OCI-LY7 (cell line): Measurements from ENCODE around the gene SF3B6. TPM values are rescaled to one million over a fixed set of nuclear protein-coding genes. Genes with fewer than 3 reads are reported as not detected.

Experiments
- BruUV-seq: library from RNA; stranded (reverse); fragments of 400-500 nt; replicated peaks from 2 replicates; lab custom pipeline; 2021; lab: Mats Ljungman, UMichigan
- CTCF ChIA-PET: fragments of 300-600 bp; sonication (Branson Sonifier 250); formaldehyde crosslinking; loops from one replicate; lab custom pipeline; 2022; ENCODE audit warnings: antibody characterized with exemption; ENCODE audit not compliant: unreplicated experiment; lab: Charles Lee
- POLR2A ChIA-PET: fragments of 300-600 bp; sonication (Branson Sonifier 250); formaldehyde crosslinking; loops from one replicate; lab custom pipeline; 2022; ENCODE audit warnings: antibody characterized with exemption; lab: Charles Lee
- DNase-seq: peaks from one replicate; pipeline ENCODE4 v3.0.0-alpha.2; 2015; ENCODE audit warnings: low spot score
- H2AFZ ChIP-seq: fragments of 200-600 bp; sonication (generic), shearing (Covaris generic); 2 replicates; pipeline ENCODE4 v1.6.1; 2014; ENCODE audit warnings: mild to moderate bottlenecking, antibody characterized with exemption, low read length, moderate library complexity
- H3K27ac ChIP-seq: fragments of 200-600 bp; sonication (generic); 2 replicates; pipeline ENCODE4 v1.5.1; 2014; ENCODE audit warnings: mixed run types, low read depth, mild to moderate bottlenecking, moderate library complexity, low read length, inconsistent platforms; ENCODE audit not compliant: poor library complexity, severe bottlenecking
- H3K36me3 ChIP-seq: fragments of 200-600 bp; sonication (generic); 2 replicates; pipeline ENCODE4 v1.6.1; 2014; ENCODE audit warnings: mild to moderate bottlenecking, antibody characterized with exemption, low read length, moderate library complexity, mixed read lengths; ENCODE audit not compliant: insufficient read depth
- H3K4me1 ChIP-seq: fragments of 200-600 bp; sonication (generic); 2 replicates; pipeline ENCODE4 v1.5.1; 2014; ENCODE audit warnings: mild to moderate bottlenecking, low read length; ENCODE audit not compliant: insufficient read depth, poor library complexity, severe bottlenecking
- H3K4me2 ChIP-seq: fragments of 200-600 bp; sonication (generic); 2 replicates; pipeline ENCODE4 v1.6.1; 2014; ENCODE audit warnings: mild to moderate bottlenecking, low read length
- H3K4me3 ChIP-seq: fragments of 200-600 bp; sonication (generic); 2 replicates; pipeline ENCODE4 v1.5.1; 2014; ENCODE audit warnings: mild to moderate bottlenecking, low read depth, low read length; ENCODE audit not compliant: poor library complexity, severe bottlenecking
- H3K79me2 ChIP-seq: fragments of 200-600 bp; sonication (generic); 2 replicates; pipeline ENCODE4 v1.6.1; 2016; ENCODE audit warnings: low read depth, mild to moderate bottlenecking, low read length, moderate library complexity, mixed read lengths; ENCODE audit not compliant: insufficient read depth
- H3K9me2 ChIP-seq: fragments of 200-600 bp; sonication (generic); 2 replicates; pipeline ENCODE4 v1.6.1; 2016; ENCODE audit warnings: mild to moderate bottlenecking, low read length, mixed read lengths; ENCODE audit not compliant: insufficient read depth
- H3K9me3 ChIP-seq: fragments of 200-600 bp; sonication (generic); 2 replicates; pipeline ENCODE4 v1.6.1; 2014; ENCODE audit warnings: mild to moderate bottlenecking, mixed run types, low read length, mixed read lengths
- H4K20me1 ChIP-seq: fragments of 200-600 bp; sonication (generic); 2 replicates; pipeline ENCODE4 v1.6.1; 2014; ENCODE audit warnings: mild to moderate bottlenecking, antibody characterized with exemption, low read length, moderate library complexity, mixed read lengths; ENCODE audit not compliant: insufficient read depth
- CTCF ChIP-seq: fragments of 200-600 bp; sonication (generic); conservative IDR thresholded peaks from 2 replicates; pipeline ENCODE4 v1.5.1; 2014; ENCODE audit warnings: mild to moderate bottlenecking, antibody characterized with exemption, low read length, moderate library complexity, mixed read lengths
- EZH2phosphoT487 ChIP-seq: fragments of 200-600 bp; sonication (generic); IDR thresholded peaks from 2 replicates; pipeline ENCODE4 v1.6.1; 2018; ENCODE audit warnings: low read depth, borderline replicate concordance, mild to moderate bottlenecking, mixed run types, antibody characterized with exemption, low read length, moderate library complexity, mixed read lengths
- intact Hi-C: fragments of 100-400 bp; cut with micrococcal nuclease; formaldehyde crosslinking; loops from one replicate; pipeline ENCODE4 v1.10.0; 2022; ENCODE audit not compliant: unreplicated experiment
- total RNA-seq, 2 experiments: library from RNA; depleted of rRNA in 1 of 2; stranded (reverse); fragments of >200 nt in 1 of 2; shearing (Covaris generic) in 1 of 2; gene quantifications; 2 replicates each; pipeline ENCODE4 v1.2.3, GENCODE V29; 2014 to 2022

SF3B6 gene
- total RNA-seq, 2 experiments from 2014 or later: 112 to 143 TPM

- H2AFZ ChIP-seq: no peak within 1 kb of the TSS
- no peak for TF ChIP-seq CTCF
- TF ChIP-seq EZH2phosphoT487: no peak
- no peak within 1 kb of the TSS for H3K27ac ChIP-seq
- H3K4me1 ChIP-seq: no peaks in the 10 kb centered on the region
- POLR2A ChIA-PET: interaction anchor here (0.7 kb wide), 1 partner anchor 57 kb away, joined by 3 read pairs; no protein-coding TSS in a partner anchor
- no peaks in the 10 kb centered on the region for H3K9me3 ChIP-seq
- DNase-seq: no peak
- peak within 1 kb of the TSS; percentile 51; the same call in 1 of the 2 replicates for H3K4me2 ChIP-seq
- no peaks in the 10 kb centered on the region; the same call in 1 of the 2 replicates for H3K36me3 ChIP-seq
- BruUV-seq: no TSS peak
- CTCF ChIA-PET: no interaction called here
- H4K20me1 ChIP-seq: no peaks in the 10 kb centered on the region
- intact Hi-C loops: no loop called here
- H3K9me2 ChIP-seq: no peaks in the 10 kb centered on the region
- no peak within 1 kb of the TSS for H3K4me3 ChIP-seq
- H3K79me2 ChIP-seq: no peaks in the 10 kb centered on the region
Observed at GRCh38 chr2:24123195-24123921, 47.2 kb upstream of the SF3B6 start, which contains the start of the genes FAM228B and PFN4. Gene FAM228B (plus strand): TSS chr2:24123469. CDS start chr2:24124362, 893 bp downstream. Gene PFN4 (minus strand): TSS chr2:24123334. CDS start chr2:24122535, 799 bp downstream.

- H3K4me3 ChIP-seq: no peak overlapping the region
- no peaks in the 10 kb centered on the region for H4K20me1 ChIP-seq
- no peaks in the 10 kb centered on the region for H3K79me2 ChIP-seq
- TF ChIP-seq CTCF (no peak), EZH2phosphoT487 (no peak)
- ChIA-PET POLR2A (interaction anchor here (0.7 kb wide), 3 partner anchors 35 to 895 kb away, joined by 3 to 4 read pairs (median 3); no protein-coding TSS in a partner anchor), CTCF (no interaction called here)
- no peaks in the 10 kb centered on the region; the same call in 1 of the 2 replicates for H3K36me3 ChIP-seq
- intact Hi-C loops: no loop called here
- H3K9me3 ChIP-seq: no peaks in the 10 kb centered on the region
- H3K4me1 ChIP-seq: no peaks in the 10 kb centered on the region
- H2AFZ ChIP-seq: no peak overlapping the region
- no peak for DNase-seq
- no peak overlapping the region for H3K27ac ChIP-seq
- no peaks in the 10 kb centered on the region for H3K9me2 ChIP-seq
- H3K4me2 ChIP-seq: peak overlapping the region; percentile 34; the same call in 1 of the 2 replicates
- BruUV-seq: no TSS peak
Observed at GRCh38 chr2:24122366-24123194, 46.5 kb upstream of the SF3B6 start.
